ENCODE data around the gene TWNK.
A peak's percentile ranks its signal among the peaks of the same experiment; 100 is the strongest.

The TWNK gene

GRCh38 chr10:100993986-100994708 is 6.8 kb downstream of the TWNK start:
- DNase-seq (ENCODE audit: insufficient read length, low spot score), result no peak
- FAIRE-seq, result no peak

DNA sequence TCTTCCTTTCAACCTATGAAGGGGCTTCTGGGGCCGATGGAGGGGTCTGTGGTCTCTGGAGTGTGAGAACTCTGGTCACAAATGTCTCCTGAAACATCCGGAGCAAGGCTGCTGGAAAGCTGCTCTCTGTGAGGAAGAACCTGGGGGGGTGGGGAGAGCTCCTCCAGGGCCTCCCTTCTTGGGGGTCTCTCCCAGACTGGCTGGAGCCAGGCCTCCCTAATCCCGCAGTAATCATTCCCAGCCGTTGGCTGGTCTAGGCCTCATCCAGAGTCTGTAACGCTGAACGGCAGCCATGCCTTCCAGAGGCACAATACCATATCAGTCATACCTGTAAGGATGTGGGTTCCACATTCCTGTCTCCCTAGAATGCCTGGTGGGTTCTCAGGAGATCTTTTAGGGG is 7.8 kb downstream of the TWNK start:
- no peak for DNase-seq (ENCODE audit: insufficient read length, low spot score)
- no peak for FAIRE-seq

DNA sequence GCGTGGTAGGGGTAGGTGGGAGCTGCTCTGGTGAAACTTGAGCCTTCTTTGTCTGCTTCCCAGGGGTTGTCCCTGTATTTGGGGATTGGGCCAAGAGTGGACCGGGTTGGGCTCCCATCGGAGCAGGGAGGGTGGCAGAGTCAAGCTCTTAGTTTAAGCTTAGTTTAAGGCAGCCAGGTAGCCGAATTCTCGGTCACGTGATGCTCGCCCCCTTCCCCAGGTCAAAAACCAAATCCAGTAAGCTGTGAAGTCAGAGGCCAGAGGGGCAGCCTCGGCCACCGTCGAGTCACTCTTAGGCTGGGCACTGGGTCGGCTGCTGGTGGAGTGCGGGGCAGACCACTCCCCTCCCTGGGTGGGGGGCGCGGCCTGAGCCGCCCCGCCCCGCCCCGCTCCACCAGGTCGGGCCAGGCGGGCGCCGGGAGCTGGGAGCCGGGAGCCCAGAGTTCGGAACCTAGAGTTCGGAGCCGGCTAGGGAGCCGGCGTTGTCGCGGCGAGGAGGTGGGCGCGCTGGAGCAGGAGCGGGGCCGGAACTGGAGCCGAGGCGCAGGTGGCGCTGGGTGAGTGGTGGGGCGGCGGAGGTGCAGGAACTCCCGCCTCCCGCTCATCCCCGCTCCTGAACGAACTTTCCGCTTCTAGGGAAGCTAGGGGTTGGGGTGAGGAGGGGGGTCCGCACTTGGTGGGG is 9.5 kb downstream of the TWNK start:
- DNase-seq (ENCODE audit: insufficient read length, low spot score) (no peak), FAIRE-seq (no peak)

GRCh38 chr10:100997360-100998182 is 10.2 kb downstream of the TWNK start:
- peak; percentile 83 for DNase-seq (ENCODE audit: insufficient read length, low spot score)
- no peak for FAIRE-seq

DNA sequence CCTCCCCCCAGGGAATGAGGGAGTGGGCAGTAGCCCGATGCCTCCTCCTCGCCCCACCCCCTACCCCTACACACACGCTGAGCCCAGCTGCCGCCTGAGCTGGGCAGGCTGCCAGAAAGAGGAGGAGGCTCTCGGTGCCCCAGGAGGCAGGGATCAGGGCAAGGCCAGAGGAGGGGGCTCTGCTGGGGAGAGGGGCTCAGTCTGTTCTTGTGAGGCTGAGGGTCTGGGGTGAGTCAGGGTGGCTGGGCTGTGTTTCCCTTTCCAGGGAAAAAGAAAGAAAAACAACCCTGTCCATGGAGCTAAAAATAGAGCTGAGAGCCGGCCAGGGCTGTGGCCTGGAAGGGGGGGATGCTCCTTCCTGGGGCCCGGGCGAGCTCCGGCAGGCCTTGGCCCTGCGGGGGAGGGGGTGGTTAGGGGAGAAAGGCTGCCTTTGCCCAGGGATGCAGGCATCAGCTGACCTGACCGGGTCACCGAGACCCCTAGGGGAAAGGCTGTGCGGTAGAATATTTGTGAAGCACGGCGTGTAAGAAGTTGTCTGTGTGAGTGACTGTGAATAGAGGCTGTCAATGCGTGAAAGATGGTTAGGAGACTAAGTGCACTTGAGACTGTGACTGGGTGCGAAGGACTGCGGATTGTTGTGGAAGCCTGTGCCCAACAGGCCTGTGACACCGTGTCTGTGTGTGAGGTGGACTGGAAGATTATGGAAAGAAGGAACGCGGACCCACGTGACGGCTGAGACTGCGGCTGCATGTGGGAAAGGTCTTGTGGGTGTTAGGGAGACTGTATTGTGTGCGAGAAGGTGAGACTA is 11.0 kb downstream of the TWNK start:
- peak; percentile 94 for FAIRE-seq

DNA sequence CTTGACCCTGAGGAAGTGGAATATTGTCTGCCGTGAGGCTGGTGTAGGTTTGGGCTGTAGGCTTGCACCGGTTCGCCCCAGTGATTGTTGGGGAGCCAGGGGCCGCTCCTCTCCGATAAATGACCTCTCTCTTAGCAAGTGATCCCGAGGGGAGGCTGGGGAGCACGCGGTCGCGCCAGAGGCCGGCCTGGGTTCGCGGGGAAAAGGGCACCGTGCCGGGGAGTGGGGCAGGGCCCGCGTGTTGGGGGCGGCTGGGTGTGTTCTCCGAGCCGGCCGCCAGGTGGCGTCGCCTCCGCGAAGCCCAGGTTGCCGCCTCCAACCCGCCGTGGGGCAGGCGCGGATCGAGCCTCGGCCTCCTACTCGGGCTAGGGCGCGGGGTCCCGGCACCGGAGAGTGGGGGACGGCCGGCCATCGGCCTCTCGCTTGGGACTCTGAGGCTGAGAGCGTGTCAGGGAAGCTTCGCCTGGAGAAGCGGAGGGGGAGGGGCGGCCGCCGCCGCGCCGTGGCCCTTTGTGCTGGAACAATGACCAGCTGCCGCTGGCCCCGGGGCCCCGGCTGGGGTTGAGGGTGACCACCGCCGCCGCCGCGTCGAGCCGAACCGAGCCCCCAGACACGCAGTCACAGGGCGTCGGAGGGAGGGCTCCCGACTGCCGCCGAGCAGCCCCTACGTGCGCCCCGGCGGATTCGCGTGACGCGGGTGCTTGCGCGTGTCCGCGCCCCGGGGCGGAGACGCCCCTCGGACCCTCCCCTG is 11.8 kb downstream of the TWNK start:
- FAIRE-seq (peak; percentile 88), DNase-seq (ENCODE audit: insufficient read length, low spot score) (no peak)

More for the DNA sequence above, 11.0 kb downstream of the TWNK start:
- DNase-seq (ENCODE audit: insufficient read length, low spot score), result peak; percentile 92

DNA sequence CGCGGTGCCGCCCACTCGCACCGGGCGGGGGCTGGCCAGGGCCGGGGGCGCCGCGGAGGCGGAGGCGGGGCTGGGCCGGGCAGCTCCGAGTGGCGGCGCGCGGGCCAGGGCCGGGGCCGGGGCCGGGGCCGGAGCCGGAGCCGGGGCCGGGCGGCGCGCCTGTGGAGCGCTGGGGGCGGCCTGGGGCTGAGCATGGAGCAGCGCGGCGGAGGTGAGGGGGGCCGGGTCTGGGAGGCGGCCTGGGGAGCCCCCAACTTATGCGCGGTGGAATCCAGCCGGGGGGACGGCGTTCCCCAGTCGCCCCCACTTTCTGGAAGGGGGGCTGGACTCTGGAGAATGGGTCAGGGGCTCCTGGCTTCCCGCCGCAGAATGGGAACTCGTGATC is 12.4 kb downstream of the TWNK start, which contains the start of gene LZTS2:
Gene LZTS2 (plus strand): TSS at position 67 of the 385 bp plus-strand sequence. CDS start 2,731 bp downstream, outside the sequence.
- FAIRE-seq (no peak), DNase-seq (ENCODE audit: insufficient read length, low spot score) (no peak)

GRCh38 chr10:101000127-101000914 is 13.0 kb downstream of the TWNK start:
- DNase-seq (ENCODE audit: insufficient read length, low spot score) (no peak), FAIRE-seq (no peak)

DNA sequence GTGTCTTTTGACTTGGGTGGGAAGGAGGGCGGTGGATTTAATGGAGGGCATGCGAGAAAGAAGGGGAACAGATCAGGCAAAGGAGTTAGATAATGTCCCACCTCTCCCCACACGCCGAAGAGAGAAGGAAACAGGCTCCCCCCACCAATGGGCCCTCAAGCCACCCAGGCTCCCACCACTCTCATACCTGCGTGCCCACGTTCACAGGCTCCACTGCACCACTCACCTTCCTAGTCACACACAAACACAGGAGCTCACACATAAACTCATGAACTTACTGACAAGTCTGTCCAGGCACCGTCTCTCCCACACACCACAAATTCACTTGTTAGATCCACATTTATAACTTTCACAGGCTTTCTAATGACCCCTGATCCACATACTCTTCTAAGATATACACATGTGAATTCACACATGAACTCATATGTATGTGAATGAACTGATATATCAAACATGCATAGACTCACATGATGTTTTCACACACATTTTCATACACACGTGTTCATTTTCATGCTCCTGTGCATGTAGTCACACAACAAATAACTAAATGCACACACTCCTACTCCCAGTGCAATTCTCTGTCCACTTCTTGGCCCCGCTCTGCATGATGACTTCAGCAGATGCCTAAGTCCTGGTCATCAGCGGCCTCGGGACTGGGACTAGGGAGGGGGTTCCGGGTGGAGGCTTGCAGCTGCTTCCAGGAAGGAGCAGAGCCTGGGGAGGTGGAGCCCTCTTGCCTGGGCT is 13.7 kb downstream of the TWNK start:
- peak; percentile 20 for FAIRE-seq
- DNase-seq (ENCODE audit: insufficient read length, low spot score), result no peak

GRCh38 chr10:101001659-101002035 is 14.3 kb downstream of the TWNK start:
- FAIRE-seq, result no peak
- DNase-seq (ENCODE audit: insufficient read length, low spot score), result no peak

- DNase-seq (ENCODE audit: insufficient read length, low spot score), result no peak
- FAIRE-seq, result no peak
Measured at GRCh38 chr10:101002456-101002855, 15.1 kb downstream of the TWNK start.

DNA sequence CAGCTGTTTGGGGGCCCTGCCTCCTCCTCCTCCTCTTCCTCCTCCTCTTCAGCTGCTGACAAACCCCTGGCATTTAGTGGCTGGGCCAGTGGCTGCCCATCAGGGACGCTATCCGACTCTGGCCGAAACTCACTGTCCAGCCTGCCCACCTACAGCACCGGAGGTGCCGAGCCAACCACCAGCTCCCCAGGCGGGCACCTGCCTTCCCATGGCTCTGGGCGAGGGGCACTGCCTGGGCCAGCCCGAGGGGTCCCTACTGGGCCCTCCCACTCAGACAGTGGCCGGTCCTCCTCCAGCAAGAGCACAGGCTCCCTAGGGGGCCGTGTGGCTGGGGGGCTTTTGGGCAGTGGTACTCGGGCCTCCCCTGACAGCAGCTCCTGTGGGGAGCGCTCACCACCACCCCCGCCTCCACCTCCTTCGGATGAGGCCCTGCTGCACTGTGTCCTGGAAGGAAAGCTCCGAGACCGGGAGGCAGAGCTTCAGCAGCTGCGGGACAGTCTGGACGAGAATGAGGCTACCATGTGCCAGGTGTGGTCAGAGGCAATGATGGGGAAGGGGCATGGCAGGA is 16.4 kb downstream of the TWNK start:
- FAIRE-seq (no peak), DNase-seq (ENCODE audit: insufficient read length, low spot score) (no peak)

GRCh38 chr10:101005361-101005760 is 18.0 kb downstream of the TWNK start:
- DNase-seq (ENCODE audit: insufficient read length, low spot score) (no peak), FAIRE-seq (peak; percentile 38)

DNA sequence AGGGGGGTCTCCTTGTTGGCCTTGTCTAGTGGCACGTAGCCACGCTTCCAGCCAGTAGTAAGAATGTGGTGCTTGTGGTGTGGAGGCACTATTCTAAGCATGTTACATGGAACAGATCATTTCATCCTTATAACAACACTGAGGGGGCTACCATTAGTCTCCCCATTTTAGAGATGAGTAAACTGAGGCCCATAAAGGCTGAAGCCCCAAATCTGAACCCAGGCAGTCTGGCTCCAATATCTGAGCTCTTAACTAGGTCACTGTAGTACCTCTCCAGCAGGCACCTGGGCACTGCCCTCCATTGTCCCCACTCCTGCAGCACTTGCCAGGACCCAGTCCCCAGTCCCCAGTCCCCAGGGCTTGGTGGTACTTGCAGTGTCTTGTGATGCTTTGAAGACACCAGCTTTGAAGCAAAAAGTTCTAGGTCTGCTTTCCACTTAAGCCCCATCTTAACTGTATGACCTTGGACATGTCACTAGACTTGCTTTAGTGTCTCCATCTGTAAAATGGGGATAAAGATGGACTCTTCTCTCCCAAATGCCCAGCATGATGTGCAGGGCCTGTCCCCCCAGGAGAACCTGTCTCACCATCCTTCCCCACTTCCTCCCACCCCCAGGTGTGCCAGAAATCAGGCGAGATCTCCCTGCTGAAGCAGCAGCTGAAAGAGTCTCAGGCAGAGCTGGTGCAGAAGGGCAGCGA is 18.7 kb downstream of the TWNK start:
- DNase-seq (ENCODE audit: insufficient read length, low spot score) (no peak), FAIRE-seq (no peak)

- FAIRE-seq (no peak), DNase-seq (ENCODE audit: insufficient read length, low spot score) (no peak)
Measured at GRCh38 chr10:101006593-101007098, 19.3 kb downstream of the TWNK start.

GRCh38 chr10:101007099-101007711 is 19.9 kb downstream of the TWNK start:
- no peak for DNase-seq (ENCODE audit: insufficient read length, low spot score)
- FAIRE-seq, result no peak

All from HTR-8/SVneo (cell line).